ENCODE results near the gene FOXG1.

Gene FOXG1

DNA sequence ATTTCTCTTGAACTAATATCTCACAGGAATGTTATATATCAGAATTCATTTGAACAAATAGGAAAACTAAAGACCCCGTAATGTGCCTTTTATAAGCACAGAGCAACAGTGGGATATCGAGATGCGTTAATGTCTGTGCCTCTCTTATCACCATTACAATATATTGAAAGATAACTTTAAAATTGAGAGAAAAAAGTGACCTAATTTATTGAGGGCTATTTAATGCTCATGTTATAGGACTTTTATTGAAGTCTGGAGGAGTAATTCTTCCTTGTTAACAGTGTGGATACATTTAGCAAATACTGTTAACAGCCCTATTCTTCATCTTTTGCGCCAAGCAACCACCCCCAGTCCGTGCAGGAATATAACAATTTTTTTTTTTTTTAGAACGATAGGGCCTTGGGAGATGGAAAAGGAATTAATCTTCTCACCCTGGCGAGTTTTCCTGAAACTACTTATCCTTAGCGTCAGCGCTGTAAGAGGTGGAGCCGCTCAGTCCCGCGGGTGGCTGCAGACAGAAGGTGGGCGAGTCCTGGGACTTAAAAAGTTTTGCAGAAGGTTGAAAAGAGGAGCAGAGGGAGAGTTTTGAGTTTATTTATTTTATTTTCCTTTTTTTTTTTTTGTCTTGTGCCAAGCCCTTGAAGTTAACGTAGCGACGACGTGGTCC is 11.0 kb downstream of the FOXG1 start:
- no peak for DNase-seq

DNA sequence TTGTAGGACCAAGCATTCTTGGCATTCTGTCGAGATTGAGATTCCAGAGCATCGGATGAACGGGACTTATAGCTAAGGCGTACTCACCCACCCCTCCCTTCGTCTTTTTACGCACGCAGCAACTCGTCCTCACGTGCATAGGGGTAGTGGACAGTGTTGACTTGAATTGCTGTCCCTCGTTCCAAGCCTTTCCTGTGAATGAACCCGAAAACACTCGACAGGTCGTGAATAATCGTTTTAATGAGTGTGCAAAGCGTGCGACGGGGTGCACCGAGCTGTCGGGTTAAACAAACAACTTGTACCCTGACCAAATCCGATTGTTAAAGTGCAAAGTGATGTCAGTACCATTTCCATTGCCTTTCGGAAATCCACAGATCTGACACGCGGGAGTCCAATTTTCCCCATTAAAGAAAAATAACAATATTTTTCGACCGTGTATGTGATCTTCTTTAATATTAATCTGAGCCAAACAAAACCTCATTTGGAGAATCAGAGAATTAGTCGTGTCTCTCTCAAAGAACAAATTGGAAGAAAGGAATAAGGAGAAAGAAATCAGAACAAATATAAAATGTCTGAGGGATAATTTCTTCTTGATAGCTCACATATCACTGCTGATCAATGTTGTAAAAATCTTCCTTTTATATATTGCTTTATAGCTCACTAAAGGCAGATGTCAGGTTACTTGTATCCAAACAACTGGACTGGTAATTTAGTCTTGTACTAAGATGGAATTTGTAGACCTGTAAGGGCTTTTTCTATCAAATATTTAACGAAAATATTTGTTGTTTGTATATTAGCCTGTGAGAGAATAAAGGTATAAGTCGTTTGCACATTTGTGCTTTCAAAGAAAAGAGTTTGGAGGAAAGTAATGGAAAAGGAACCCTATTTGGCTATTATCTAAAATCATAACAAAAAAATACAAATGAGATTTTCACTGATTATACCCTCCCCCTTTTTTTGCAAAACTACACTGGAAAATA is 11.8 kb downstream of the FOXG1 start:
- no peak for DNase-seq

DNA sequence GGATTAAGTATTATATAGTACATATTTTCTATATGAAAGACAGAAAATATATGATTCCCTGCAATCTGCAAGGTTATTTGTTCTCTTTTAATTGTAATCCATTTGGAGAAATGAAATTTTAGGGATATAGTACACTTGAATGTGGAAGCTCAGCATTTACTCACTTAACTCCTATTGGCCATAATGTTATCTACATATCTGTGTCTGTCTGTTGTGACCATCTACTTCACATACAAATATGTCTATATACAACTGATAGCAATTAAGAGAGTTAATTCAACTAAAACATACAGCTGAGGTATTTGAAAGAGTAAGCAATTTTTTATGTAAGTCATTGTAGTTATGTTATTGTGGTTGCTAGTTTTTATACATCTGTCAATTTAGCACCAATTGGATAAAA is 12.9 kb downstream of the FOXG1 start:
- no peak for DNase-seq

DNA sequence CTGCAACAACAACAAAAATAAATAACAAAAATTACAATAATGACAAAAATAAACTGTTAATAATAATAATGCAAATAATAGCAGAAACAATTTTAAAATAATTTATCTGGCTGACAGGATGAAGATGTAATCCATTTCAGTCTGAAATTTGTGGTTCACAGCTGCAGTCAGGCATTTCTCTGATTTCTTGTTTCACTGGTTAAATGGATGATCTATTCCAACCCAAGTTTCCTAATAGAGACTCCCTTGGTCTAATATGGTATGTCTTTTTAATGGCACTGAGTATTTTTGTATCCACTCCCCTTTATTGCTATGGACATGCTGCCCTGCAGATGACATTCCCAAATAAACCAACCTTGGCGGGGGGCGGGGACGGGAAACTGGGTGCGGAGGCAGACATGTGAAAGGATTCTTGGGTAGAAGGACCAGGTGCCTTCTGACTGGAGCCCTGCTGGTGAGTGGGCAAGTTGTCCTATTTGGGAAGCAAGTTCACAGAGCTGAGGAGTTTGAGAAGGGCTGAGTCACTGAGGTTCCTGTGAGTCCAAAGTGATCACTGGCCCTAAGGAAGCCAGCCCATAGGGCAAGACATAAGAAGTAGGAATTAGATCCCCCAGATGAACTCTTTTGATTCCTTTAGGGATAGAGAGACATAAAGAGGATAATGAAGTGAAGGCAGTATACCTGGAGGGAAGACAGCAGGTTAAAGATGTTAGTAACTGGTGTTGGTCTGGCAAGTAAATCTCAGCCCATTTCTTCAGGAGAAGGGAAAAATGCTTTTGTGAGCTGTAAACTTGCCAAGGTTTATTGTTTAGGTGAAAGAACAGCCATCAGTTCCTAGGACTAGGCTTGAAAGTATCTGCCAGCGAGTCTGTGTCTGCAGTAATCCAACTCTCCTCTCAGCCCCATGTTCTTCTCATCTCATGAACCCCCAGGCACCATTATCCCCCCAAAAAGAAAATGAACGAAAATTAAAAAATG is 14.5 kb downstream of the FOXG1 start:
- DNase-seq = no peak

DNA sequence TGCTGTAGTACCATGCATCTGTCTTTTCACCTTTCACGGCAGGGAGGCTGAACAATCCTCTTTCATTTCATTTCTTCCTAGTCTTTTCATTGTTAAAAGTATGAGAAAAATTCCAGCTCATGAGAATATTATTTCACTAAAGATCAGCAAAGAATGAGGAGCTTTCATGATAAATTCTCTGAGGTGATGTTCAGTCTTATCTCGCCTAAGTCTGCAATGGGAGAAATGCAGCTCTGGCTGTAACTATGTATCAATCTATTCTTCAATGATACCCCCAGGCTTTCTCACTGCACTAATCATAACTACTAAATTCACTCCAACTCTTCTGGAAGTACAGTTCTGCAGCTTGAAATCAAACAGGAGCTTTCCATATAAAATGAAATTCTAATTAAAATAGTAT is 15.7 kb downstream of the FOXG1 start:
- no peak for DNase-seq

DNA sequence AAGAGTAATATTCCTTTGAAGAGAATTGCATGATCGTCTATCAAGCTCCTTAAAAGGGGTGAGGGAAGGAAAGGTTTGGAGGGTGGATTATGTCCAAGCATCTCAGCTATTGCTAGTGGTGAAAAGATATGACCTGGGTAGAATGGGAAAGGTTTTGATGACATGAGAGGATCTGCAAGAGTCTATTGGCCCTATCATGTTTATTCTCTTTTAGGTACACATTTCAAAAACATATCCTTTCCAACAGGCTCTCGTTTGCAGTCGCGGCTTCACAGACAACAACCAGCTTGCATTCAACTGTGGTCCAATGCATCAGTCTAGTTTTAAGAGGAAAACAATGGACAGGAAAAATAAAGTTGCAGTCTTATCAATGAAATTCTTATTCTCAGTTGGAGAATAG is 17.1 kb downstream of the FOXG1 start:
- DNase-seq = no peak

DNA sequence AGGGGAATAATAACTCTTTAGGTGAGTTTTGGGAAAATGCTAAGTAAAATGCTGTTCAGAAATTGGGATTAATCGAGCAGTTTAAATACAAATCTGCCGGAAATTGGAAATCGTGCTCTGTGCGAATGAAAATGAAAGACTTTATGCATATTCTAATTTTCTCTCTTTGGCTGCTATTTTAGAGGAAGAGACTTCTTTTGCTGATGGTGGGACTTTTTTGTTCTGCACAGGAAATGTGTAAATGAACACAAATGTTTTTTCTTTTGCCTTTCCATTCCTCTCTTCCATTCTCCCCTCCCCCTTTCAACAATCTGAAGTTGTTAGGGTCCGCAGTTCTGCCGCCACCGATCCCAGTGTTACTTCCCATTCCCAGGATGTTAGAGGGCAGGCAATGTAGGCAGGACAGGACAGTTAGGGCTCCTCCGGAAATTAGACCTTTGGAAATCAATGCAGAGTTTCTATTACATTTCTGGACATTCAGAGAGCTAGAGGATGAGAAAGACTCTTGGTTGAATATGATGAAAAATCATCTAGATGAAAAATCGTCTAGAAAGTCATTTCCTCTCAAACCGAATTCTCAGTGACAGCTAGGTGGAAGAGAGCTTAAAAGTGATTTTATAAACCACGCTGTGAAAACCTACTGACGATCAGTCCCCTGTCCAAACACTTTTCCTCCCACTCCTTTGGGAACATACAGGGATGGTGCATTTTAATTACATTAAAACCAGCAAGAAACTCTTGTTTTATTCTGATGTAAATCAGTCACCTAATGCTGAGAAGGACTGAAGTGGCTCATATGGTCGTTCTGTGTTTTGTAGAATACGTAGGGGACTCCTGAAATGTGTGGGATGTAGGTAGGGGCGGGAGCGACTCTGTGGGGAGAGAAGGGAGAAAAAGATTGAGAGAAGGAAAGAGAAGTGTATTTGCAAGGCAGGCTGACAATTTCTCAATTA is 17.8 kb downstream of the FOXG1 start:
- no peak for DNase-seq

DNA sequence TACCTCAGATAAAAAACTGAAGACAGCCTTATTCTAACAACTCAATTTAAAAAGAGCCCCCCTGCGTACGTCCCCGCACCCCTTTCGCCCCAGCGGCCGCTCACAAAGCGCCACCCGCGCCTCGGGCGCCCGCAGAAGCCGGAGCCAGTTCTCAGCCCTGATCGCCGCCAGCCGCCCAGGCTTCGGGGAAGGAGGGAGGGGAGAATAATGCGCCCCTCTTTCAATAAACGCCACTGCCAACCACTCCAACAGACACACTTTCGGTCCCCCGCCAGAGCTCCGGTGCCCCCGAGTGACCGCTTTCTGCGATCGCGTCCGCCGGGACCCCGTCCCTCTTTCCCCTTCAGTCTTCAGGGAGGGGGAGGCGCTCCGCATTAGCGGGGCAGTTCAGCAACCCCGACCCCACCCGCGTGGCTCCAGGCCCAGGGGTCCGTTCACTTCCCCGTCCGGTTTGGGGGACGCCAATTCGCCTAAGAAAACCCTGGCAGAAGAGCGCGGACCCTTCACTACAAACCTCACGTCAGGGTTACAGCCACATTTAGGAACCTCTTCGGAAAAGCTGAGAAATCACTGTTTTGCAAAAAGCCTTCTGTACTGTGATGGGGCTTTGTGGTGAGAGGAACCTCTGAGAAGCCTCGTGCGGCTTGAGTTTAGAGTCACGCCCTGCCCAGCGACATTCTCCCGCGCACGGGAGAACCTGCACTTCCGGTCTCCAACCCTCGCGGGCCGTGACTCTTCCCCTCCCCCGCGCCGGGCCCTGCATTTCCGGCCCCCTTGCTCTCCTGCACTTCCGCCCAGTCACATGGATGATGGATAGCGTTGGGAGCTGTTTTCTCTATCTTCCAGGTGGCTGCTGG is 18.7 kb downstream of the FOXG1 start:
- no peak for DNase-seq

DNA sequence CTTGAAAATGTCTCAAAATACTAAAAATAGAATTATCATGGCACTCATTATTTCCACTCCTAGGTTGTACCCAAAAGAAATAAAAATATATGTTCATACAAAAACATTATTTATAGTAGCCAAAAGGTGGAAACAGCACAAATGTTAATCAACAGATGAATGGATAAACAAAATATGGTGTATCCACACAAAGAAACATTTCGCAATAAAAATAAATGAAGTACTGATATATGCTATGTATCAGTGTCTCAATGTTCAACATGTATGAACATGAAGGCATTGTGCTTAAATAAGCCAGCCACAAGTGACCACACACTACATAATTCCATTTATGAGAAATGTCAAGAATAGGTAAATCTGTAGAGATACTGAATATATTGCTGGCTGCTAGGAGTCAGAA is 40.9 kb downstream of the FOXG1 start:
- DNase-seq = no peak

DNA sequence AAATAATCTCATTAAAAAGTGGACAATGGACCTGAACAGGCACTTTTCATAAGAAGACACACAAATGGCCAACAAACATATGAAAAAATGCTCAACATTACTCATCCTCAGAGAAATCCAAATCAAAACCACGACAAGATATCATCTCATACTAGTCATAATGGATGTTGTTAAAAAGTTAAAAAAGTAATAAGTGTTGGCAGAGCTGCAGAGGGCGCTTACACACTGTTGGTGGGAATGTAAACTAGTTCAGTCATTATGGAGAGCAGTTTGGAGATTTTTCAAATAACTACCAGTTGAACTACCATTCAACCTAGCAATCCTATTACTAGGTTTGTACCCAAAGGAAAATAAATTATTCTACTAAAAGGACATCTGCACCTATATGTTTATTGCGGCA is 47.2 kb downstream of the FOXG1 start:
- DNase-seq = no peak
